Colonic mucosa (tissue), 4 donors: ENCODE measurements around the gene EIF3B. TPM values are rescaled to one million over a fixed set of nuclear protein-coding genes. Genes with fewer than 3 reads are reported as not detected.
"Not testable (repeated sequence)": the region's sequence is repeated elsewhere in the genome, so short reads cannot be mapped to it uniquely, and the experiment has no call there.

Experiments used
- DNase-seq: peaks from one replicate; pipeline ENCODE4 v3.0.0-alpha.2; 2020
- H3K27ac ChIP-seq: fragments of 200-600 bp; one replicate; pipeline ENCODE4 v1.8.0; 2021
- H3K27me3 ChIP-seq: fragments of 200-600 bp; one replicate; pipeline ENCODE4 v1.8.0; 2021
- H3K36me3 ChIP-seq: fragments of 200-600 bp; one replicate; pipeline ENCODE4 v1.8.0; 2021
- H3K4me1 ChIP-seq: fragments of 200-600 bp; one replicate; pipeline ENCODE4 v1.8.0; 2021; ENCODE audit warnings: mild to moderate bottlenecking
- H3K4me3 ChIP-seq: fragments of 200-600 bp; one replicate; pipeline ENCODE4 v1.8.0; 2021
- H3K9ac ChIP-seq, 2 donors: one replicate each; pipeline ENCODE4 v1.7.0; 2013; ENCODE audit warnings: control low read depth in 2 of 2, low read depth in 2 of 2, low read length in 2 of 2
- H3K9me3 ChIP-seq: fragments of 200-600 bp; one replicate; pipeline ENCODE4 v1.8.0; 2021
- CTCF ChIP-seq: fragments of 200-600 bp; IDR thresholded peaks from one replicate; pipeline ENCODE4 v1.8.0; 2022; ENCODE audit warnings: antibody characterized with exemption, mild to moderate bottlenecking
- intact Hi-C: fragments of 100-400 bp; cut with DNase I; formaldehyde crosslinking; loops from one replicate; pipeline ENCODE4 v1.14.1; 2022
- total RNA-seq, 2 donors: library from RNA; stranded (reverse); fragmentation: NEBNext Ultra II Directional in 1 of 2; extraction: Animal tissue kit (Norgen Biotek cat#: 25700) in 1 of 2; gene quantifications; one replicate each; pipeline ENCODE4 v1.2.1, GENCODE V29; 2021
- donor health status: healthy.
- donor health status: DM: no; HTN: no; CAD: no.
- donor health status: DM: no; HTN: no; CAD: no.

EIF3B gene
- total RNA-seq, 2 donors from 2014 or later, result 94.4 to 180 TPM

GRCh38 chr7:2331707-2332106 is 22.9 kb upstream of the EIF3B start:
- DNase-seq, result no peak
- no peaks in the 10 kb centered on the region for H3K36me3 ChIP-seq
- no peak overlapping the region for H3K4me3 ChIP-seq
- no peaks in the 10 kb centered on the region for H3K27me3 ChIP-seq
- no peak overlapping the region for H3K9ac ChIP-seq
- H3K27ac ChIP-seq, result no peak overlapping the region
- no peaks in the 10 kb centered on the region for H3K9me3 ChIP-seq
- TF ChIP-seq CTCF, result no peak
- H3K4me1 ChIP-seq, result no peaks in the 10 kb centered on the region
- intact Hi-C loops, result no loop called here

- H3K9ac ChIP-seq, H3K27me3 ChIP-seq, H3K36me3 ChIP-seq, H3K9me3 ChIP-seq, H3K4me1 ChIP-seq, H3K27ac ChIP-seq, intact Hi-C loops, DNase-seq, H3K4me3 ChIP-seq: not testable (repeated sequence)
Observed at GRCh38 chr7:2332606-2333231, 21.9 kb upstream of the EIF3B start.

- H3K4me1 ChIP-seq, result no peaks in the 10 kb centered on the region
- no peak overlapping the region for H3K4me3 ChIP-seq
- no peak overlapping the region for H3K27ac ChIP-seq
- intact Hi-C loops, result no loop called here
- no peaks in the 10 kb centered on the region for H3K9me3 ChIP-seq
- no peaks in the 10 kb centered on the region for H3K27me3 ChIP-seq
- no peak for TF ChIP-seq CTCF
- no peak for DNase-seq
- no peak overlapping the region for H3K9ac ChIP-seq
- H3K36me3 ChIP-seq, result no peaks in the 10 kb centered on the region
Observed at GRCh38 chr7:2336626-2337299, 17.9 kb upstream of the EIF3B start.

- intact Hi-C loops, result loop anchor here (5.0 kb wide), 1 partner anchor 100 kb away; no protein-coding TSS in a partner anchor
- not testable (repeated sequence) for DNase-seq, H3K36me3 ChIP-seq, H3K27ac ChIP-seq, H3K4me1 ChIP-seq, H3K9ac ChIP-seq, H3K27me3 ChIP-seq, H3K4me3 ChIP-seq, H3K9me3 ChIP-seq
Observed at GRCh38 chr7:2347351-2348063, 7.1 kb upstream of the EIF3B start.

GRCh38 chr7:2350055-2350454 is 4.6 kb upstream of the EIF3B start:
- no peak for TF ChIP-seq CTCF
- no peaks in the 10 kb centered on the region for H3K9me3 ChIP-seq
- DNase-seq, result no peak
- H3K4me1 ChIP-seq, result no peaks in the 10 kb centered on the region
- intact Hi-C loops, result loop anchor here (10.0 kb wide), 1 partner anchor 765 kb away; no protein-coding TSS in a partner anchor
- H3K9ac ChIP-seq, result no peak overlapping the region
- no peaks in the 10 kb centered on the region for H3K36me3 ChIP-seq
- H3K27me3 ChIP-seq, result no peaks in the 10 kb centered on the region
- H3K4me3 ChIP-seq, result no peak overlapping the region
- H3K27ac ChIP-seq, result no peak overlapping the region

GRCh38 chr7:2350861-2351260 is 3.8 kb upstream of the EIF3B start:
- intact Hi-C loops, result loop anchor here (10.0 kb wide), 1 partner anchor 766 kb away; no protein-coding TSS in a partner anchor
- Histone ChIP-seq H3K4me1 (peaks cover under 1% of the 10 kb centered on the region), H3K9me3 (no peaks in the 10 kb centered on the region), H3K27me3 (no peaks in the 10 kb centered on the region), H3K27ac (no peak overlapping the region), H3K9ac (no peak overlapping the region), H3K36me3 (no peaks in the 10 kb centered on the region), H3K4me3 (no peak overlapping the region)
- no peak for DNase-seq
- TF ChIP-seq CTCF, result no peak
